Activated CD4-positive, alpha-beta T cell treated with anti-CD3 and anti-CD28 coated beads, Interleukin-2, amount 10 ng/mL, durations not matched to agents 24 days and 14 days (primary cell): ENCODE data around the gene COLQ. TPM values are rescaled to one million over a fixed set of nuclear protein-coding genes. Genes with fewer than 3 reads are reported as not detected.
A peak's percentile ranks its signal among the peaks of the same experiment; 100 is the strongest.
"Not testable (repeated sequence)": the region's sequence is repeated elsewhere in the genome, so short reads cannot be mapped to it uniquely, and the experiment has no call there.

Source experiments
- DNase-seq: peaks from one replicate; pipeline ENCODE4 v3.0.0; 2022
- H3K27ac Mint-ChIP-seq: one replicate; pipeline ENCODE4 v1.8.0; 2022; ENCODE audit warnings: mild to moderate bottlenecking, mixed read lengths
- H3K27me3 Mint-ChIP-seq: one replicate; pipeline ENCODE4 v1.8.0; 2022; ENCODE audit warnings: mixed read lengths
- H3K36me3 Mint-ChIP-seq: one replicate; pipeline ENCODE4 v1.8.0; 2022; ENCODE audit warnings: low read depth, mild to moderate bottlenecking, mixed read lengths
- H3K4me1 Mint-ChIP-seq: one replicate; pipeline ENCODE4 v1.8.0; 2021; ENCODE audit warnings: mixed read lengths
- H3K4me3 Mint-ChIP-seq: one replicate; pipeline ENCODE4 v1.8.0; 2022; ENCODE audit warnings: mild to moderate bottlenecking, moderate library complexity, mixed read lengths
- H3K9me3 Mint-ChIP-seq: one replicate; pipeline ENCODE4 v1.8.0; 2021; ENCODE audit warnings: mixed read lengths
- intact Hi-C: fragments of 100-400 bp; cut with micrococcal nuclease; formaldehyde crosslinking; loops from one replicate; pipeline ENCODE4 v1.15.1; 2023
- total RNA-seq: library from RNA; stranded (reverse); gene quantifications from 2 replicates; pipeline ENCODE4 v1.2.3, GENCODE V29; 2022

COLQ gene
- total RNA-seq, 1 donor from 2014 or later = 1.7 TPM

DNA sequence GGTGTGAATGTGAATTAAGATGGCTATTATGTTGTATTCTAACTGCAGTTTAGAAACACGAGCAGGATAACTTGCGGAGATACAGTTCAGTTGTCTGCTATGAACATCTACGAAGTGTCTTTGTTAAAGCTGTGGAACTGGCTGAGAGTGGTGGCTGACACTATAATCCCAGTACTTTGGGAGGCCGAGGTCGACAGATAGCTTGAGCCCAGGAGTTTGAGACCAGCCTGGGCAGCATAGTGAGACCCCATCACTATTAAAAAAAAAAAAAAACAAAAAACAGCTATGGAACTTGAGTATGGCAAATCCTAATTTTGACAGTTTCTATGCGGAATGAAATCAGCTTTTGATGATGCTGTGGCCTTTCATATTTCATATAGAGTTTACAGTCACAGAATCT is 92.4 kb downstream of the COLQ start:
- Mint-ChIP-seq H3K36me3 (peaks cover 39% of the 10 kb centered on the region), H3K4me1 (peaks cover 48% of the 10 kb centered on the region), H3K27ac (peak overlapping the region; percentile 95), H3K9me3 (no peaks in the 10 kb centered on the region), H3K4me3 (peak overlapping the region; percentile 96), H3K27me3 (no peaks in the 10 kb centered on the region)
- intact Hi-C loops = loop anchor here (5.0 kb wide), 1 partner anchor 108 kb away; no protein-coding TSS in a partner anchor
- DNase-seq = no peak

DNA sequence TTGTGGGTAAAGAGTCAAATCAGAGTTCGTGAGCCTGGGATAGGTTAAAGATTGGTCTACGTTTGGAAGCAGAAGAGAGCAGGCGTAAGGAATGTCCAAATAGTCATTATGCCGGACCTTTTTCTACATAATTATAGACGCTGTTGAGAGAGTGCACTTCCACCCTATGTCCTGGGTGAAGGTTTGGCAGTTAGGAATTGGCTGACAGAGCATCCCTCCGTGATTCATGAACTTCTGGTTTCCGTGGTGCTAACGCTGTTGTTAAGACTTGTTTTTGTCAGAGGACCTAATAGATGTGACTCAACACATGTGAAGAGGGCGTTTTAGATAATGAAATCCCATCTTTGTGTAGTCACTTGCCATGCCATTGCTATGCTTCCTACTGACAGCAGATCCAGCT is 93.0 kb downstream of the COLQ start:
- intact Hi-C loops = loop anchor here (1.0 to 5.0 kb wide), 3 partner anchors 109 to 173 kb away; partner anchors contain the start of genes BTD and HACL1
- peaks cover 35% of the 10 kb centered on the region for H3K36me3 Mint-ChIP-seq
- peak overlapping the region; percentile 95 for H3K27ac Mint-ChIP-seq
- no peaks in the 10 kb centered on the region for H3K9me3 Mint-ChIP-seq
- H3K4me3 Mint-ChIP-seq = peak overlapping the region; percentile 96
- peaks cover 49% of the 10 kb centered on the region for H3K4me1 Mint-ChIP-seq
- peak; percentile 73 for DNase-seq
- H3K27me3 Mint-ChIP-seq = no peaks in the 10 kb centered on the region

- Mint-ChIP-seq H3K9me3 (no peaks in the 10 kb centered on the region), H3K27ac (peak overlapping the region; percentile 95), H3K4me3 (peak overlapping the region; percentile 96), H3K27me3 (no peaks in the 10 kb centered on the region), H3K4me1 (peaks cover 47% of the 10 kb centered on the region), H3K36me3 (peaks cover 34% of the 10 kb centered on the region)
- no peak for DNase-seq
- intact Hi-C loops = loop anchor here (1.0 to 5.0 kb wide), 5 partner anchors 73 to 222 kb away; partner anchors contain the start of genes BTD, CAPN7 and HACL1
Observed at GRCh38 chr3:15427981-15428380, 93.5 kb downstream of the COLQ start.

- intact Hi-C loops = loop anchor here (1.0 to 5.0 kb wide), 3 partner anchors 73 to 221 kb away; partner anchors contain the start of gene CAPN7
- H3K27ac Mint-ChIP-seq = peak within 1 kb of the TSS; percentile 95
- H3K27me3 Mint-ChIP-seq = no peaks in the 10 kb centered on the region
- H3K4me3 Mint-ChIP-seq = peak within 1 kb of the TSS; percentile 96
- peak; percentile 96 for DNase-seq
- peaks cover 38% of the 10 kb centered on the region for H3K36me3 Mint-ChIP-seq
- H3K9me3 Mint-ChIP-seq = no peaks in the 10 kb centered on the region
- peaks cover 47% of the 10 kb centered on the region for H3K4me1 Mint-ChIP-seq
Observed at GRCh38 chr3:15427182-15427880, 94.2 kb downstream of the COLQ start, which contains the start of the genes EAF1 and METTL6. EAF1 (plus strand) TSS chr3:15427598; CDS start chr3:15427780, 182 bp downstream. METTL6 (minus strand) TSS chr3:15427544; CDS start chr3:15426511, 1,033 bp downstream.

DNA sequence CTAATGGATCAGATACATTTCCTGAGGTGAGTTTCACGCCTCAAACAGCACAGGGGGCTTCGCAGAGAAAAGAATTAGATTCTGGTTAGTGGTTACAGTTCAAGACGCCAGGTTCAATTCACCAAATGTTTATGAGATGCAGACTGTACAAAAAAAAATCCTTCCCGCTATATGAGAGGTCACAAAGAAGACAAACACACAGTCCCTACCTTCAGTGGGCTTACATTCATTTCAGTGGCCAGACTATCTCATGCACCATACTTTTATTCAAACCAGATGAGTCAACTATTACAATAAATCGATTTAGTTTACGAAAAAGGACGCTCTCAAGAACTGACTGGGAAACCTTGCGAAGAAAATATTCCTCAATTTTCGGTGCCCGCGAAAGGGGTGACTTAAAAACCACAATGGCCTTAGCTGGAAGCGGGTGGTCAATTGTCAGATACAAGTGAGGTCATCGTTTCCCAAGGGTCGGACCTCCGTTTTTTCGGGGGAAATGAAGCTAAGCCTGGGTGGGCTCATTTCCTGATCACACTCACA is 94.9 kb downstream of the COLQ start:
- peaks cover 44% of the 10 kb centered on the region for H3K4me1 Mint-ChIP-seq
- no peaks in the 10 kb centered on the region for H3K9me3 Mint-ChIP-seq
- DNase-seq = no peak
- peaks cover 36% of the 10 kb centered on the region for H3K36me3 Mint-ChIP-seq
- peak overlapping the region; percentile 95 for H3K27ac Mint-ChIP-seq
- H3K4me3 Mint-ChIP-seq = peak overlapping the region; percentile 96
- no peaks in the 10 kb centered on the region for H3K27me3 Mint-ChIP-seq
- intact Hi-C loops = loop anchor here (1.0 to 5.0 kb wide), 3 partner anchors 74 to 220 kb away; partner anchors contain the start of gene CAPN7

GRCh38 chr3:15420871-15421270 is 100.6 kb downstream of the COLQ start:
- intact Hi-C loops = no loop called here
- Mint-ChIP-seq H3K4me1 (peaks cover 19% of the 10 kb centered on the region), H3K9me3 (no peaks in the 10 kb centered on the region), H3K4me3 (no peak overlapping the region), H3K27ac (no peak overlapping the region), H3K27me3 (no peaks in the 10 kb centered on the region), H3K36me3 (peaks cover 37% of the 10 kb centered on the region)
- no peak for DNase-seq

GRCh38 chr3:15410966-15411365 is 110.5 kb downstream of the COLQ start:
- H3K4me3 Mint-ChIP-seq, H3K27ac Mint-ChIP-seq, H3K27me3 Mint-ChIP-seq, H3K4me1 Mint-ChIP-seq, H3K9me3 Mint-ChIP-seq, intact Hi-C loops, DNase-seq: not testable (repeated sequence)
- peaks cover 40% of the 10 kb centered on the region for H3K36me3 Mint-ChIP-seq

DNA sequence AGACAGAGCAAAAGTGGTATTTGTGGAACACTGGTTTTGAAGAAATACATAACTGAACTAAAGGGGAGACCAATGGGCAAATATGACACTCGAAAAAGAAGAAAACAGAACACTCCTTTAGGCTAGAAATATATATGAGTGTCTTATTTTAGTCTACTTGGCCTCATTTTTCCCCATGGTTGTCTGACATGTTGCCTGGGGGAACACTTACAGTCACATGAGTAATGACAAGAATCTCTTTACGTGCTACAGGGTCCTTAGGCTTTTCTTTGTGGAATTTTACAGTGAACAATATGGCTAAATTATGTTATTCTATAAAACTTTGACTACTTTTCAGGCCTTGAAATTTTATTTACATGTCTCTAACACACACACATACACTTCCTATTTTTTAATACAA is 111.7 kb downstream of the COLQ start:
- intact Hi-C loops = no loop called here

DNA sequence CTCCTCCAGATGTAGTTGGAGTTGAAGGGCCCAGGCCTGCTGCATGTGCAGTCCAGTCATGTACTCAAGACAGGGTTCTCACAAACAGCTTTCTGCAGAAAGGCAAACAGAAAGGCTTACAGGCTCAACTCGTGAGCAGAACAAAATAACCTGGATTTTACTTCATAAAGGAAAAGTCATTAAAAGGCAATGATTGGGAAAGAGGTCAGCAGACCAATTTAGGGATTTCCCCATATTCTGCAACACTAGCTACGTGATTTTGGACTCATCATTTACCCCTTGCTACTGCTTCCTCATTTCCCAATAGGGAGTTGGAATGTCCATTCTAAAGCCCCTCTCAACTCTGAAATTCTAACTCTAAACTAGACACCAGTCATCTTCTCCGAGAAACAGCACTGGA is 112.3 kb downstream of the COLQ start:
- H3K36me3 Mint-ChIP-seq = peaks cover 24% of the 10 kb centered on the region
- H3K27me3 Mint-ChIP-seq = no peaks in the 10 kb centered on the region
- intact Hi-C loops = no loop called here
- DNase-seq = no peak
- no peaks in the 10 kb centered on the region for H3K9me3 Mint-ChIP-seq
- H3K4me3 Mint-ChIP-seq = no peak overlapping the region
- no peaks in the 10 kb centered on the region for H3K4me1 Mint-ChIP-seq
- no peak overlapping the region for H3K27ac Mint-ChIP-seq

More for the DNA sequence above, 111.7 kb downstream of the COLQ start:
- Mint-ChIP-seq H3K36me3 (peaks cover 30% of the 10 kb centered on the region), H3K9me3 (no peaks in the 10 kb centered on the region), H3K27ac (no peak overlapping the region), H3K27me3 (no peaks in the 10 kb centered on the region), H3K4me3 (no peak overlapping the region), H3K4me1 (no peaks in the 10 kb centered on the region)
- no peak for DNase-seq

DNA sequence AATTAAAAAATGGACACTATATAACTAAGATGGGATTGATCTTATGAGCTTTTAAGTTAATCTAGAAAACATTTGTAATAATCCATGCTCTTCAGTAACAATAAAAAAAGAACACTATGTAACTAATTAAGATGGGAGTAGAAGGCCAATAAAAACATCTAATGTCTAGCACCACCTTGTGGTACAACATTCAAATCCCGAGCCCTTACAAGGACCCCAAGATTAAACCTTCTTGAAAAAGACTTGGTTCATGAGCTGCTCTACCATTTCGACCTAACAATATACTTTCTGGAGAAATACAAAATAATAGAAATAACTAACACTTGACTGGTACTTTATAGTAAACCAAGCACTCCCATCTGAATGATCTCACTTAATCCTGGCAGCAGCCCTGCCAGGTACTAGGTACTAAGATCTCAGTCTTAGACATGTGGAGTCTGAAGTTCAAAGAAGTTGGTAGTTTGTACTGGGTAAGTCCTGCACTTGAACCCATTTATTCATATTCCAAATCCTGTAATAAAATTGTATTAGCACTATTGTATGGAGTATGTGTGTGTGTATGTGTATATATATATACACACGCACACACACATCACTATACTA is 116.0 kb downstream of the COLQ start:
- Mint-ChIP-seq H3K27me3 (no peaks in the 10 kb centered on the region), H3K36me3 (peaks cover 5% of the 10 kb centered on the region), H3K9me3 (no peaks in the 10 kb centered on the region), H3K27ac (no peak overlapping the region), H3K4me1 (peaks cover 6% of the 10 kb centered on the region), H3K4me3 (no peak overlapping the region)
- peak; percentile 77 for DNase-seq
- intact Hi-C loops = loop anchor here (1.0 kb wide), 3 partner anchors 137 to 297 kb away; no protein-coding TSS in a partner anchor

DNA sequence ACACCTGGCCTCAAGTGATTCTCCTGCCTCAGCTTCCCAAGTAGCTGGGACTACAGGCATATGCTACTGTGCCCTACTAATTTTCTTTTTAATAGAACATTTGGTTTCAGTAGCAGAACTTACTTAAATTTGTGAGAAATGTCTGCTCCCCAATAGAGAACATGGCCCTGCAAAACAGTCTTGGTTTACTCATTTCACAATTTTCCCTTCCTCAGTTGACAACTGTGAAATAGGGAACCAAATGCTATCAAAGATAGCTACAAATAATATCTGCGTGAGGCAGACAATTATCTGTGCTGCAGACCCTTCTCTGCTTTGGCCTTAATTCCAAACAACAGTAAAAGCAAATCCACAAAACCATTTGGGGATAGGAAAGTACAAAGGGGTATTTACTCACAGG is 116.7 kb downstream of the COLQ start:
- Mint-ChIP-seq H3K36me3 (peaks cover 1% of the 10 kb centered on the region), H3K27ac (no peak overlapping the region), H3K4me1 (peaks cover 14% of the 10 kb centered on the region), H3K9me3 (no peaks in the 10 kb centered on the region), H3K4me3 (no peak overlapping the region), H3K27me3 (no peaks in the 10 kb centered on the region)
- intact Hi-C loops = loop anchor here (1.0 kb wide), 3 partner anchors 136 to 296 kb away; no protein-coding TSS in a partner anchor
- DNase-seq = no peak

- no peaks in the 10 kb centered on the region for H3K27me3 Mint-ChIP-seq
- H3K4me3 Mint-ChIP-seq = no peak overlapping the region
- DNase-seq = no peak
- intact Hi-C loops = no loop called here
- peaks cover 21% of the 10 kb centered on the region for H3K4me1 Mint-ChIP-seq
- H3K27ac Mint-ChIP-seq = no peak overlapping the region
- H3K36me3 Mint-ChIP-seq = peaks cover 1% of the 10 kb centered on the region
- no peaks in the 10 kb centered on the region for H3K9me3 Mint-ChIP-seq
Observed at GRCh38 chr3:15403965-15404364, 117.5 kb downstream of the COLQ start.

DNA sequence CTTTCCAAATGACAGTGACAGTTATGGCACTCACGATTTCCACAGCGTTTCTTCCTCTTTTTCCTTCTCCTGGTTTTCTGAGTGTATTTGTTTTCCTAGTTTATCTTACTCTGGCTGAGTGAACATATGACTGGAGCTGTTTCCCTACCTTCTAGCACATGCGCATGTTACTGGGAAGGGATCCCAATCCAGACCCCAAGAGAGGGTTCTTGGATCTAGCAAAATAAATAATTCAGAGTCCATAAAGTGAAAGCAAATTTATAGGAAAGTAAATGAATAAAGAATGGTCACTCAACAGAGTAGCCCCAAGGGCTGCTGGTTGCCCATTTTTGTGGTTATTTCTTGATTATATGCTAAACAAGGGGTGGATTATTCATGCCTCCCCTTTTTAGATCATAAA is 118.0 kb downstream of the COLQ start:
- intact Hi-C loops = no loop called here
- peaks cover 21% of the 10 kb centered on the region for H3K4me1 Mint-ChIP-seq
- DNase-seq = no peak
- no peaks in the 10 kb centered on the region for H3K27me3 Mint-ChIP-seq
- H3K27ac Mint-ChIP-seq = no peak overlapping the region
- H3K36me3 Mint-ChIP-seq = peaks cover 1% of the 10 kb centered on the region
- H3K4me3 Mint-ChIP-seq = no peak overlapping the region
- no peaks in the 10 kb centered on the region for H3K9me3 Mint-ChIP-seq

DNA sequence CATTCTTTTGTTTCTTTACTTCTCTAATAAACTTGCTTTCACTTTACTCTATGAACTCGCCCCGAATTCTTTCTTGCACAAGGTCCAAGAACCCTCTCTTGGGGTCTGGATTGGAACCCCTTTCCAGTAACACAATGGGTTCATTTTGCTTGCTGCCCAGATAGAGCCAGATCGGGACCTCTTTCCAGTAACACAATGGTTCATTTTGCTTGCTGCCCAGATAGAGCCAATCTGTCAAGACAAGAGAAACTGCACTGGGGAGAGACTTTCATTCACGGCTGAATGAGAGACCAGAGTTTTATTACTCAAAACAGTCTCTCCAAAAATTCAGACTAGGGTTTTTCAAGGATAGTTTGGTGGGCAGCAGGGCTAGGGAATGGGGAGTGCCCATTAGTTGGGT is 119.6 kb downstream of the COLQ start:
- intact Hi-C loops = no loop called here
- Mint-ChIP-seq H3K4me3 (no peak overlapping the region), H3K36me3 (peaks cover 6% of the 10 kb centered on the region), H3K27me3 (no peaks in the 10 kb centered on the region), H3K27ac (no peak overlapping the region), H3K9me3 (no peaks in the 10 kb centered on the region), H3K4me1 (peaks cover 23% of the 10 kb centered on the region)
- no peak for DNase-seq
